ENCODE data around the gene EIF2B5. TPM values are rescaled to one million over a fixed set of nuclear protein-coding genes. Genes with fewer than 3 reads are reported as not detected.

The EIF2B5 gene
- total RNA-seq, 2 donors from 2014 or later, result 48.7 to 64.6 TPM

- peaks cover 20% of the 10 kb centered on the region for H3K4me1 Mint-ChIP-seq
- ATAC-seq (replicated peaks), result peak; percentile 28
- peak within 1 kb of the TSS; percentile 100 for H3K4me3 Mint-ChIP-seq
- H3K36me3 Mint-ChIP-seq (ENCODE audit: low read depth), result peaks cover 98% of the 10 kb centered on the region
- peak within 1 kb of the TSS; percentile 97 for H3K27ac Mint-ChIP-seq
- no peaks in the 10 kb centered on the region for H3K9me3 Mint-ChIP-seq
- no peaks in the 10 kb centered on the region for H3K27me3 Mint-ChIP-seq
These were observed 51.2 kb downstream of the EIF2B5 start, which contains the start of gene ABCF3 for GRCh38 chr3:184186184-184186901. TSS of gene ABCF3 (plus strand) at chr3:184186199. CDS start at chr3:184186208, 9 bp downstream.

- H3K27ac Mint-ChIP-seq, result peak overlapping the region; percentile 97
- H3K9me3 Mint-ChIP-seq, result no peaks in the 10 kb centered on the region
- no peak for ATAC-seq (replicated peaks)
- peaks cover 20% of the 10 kb centered on the region for H3K4me1 Mint-ChIP-seq
- H3K36me3 Mint-ChIP-seq (ENCODE audit: low read depth), result peaks cover 98% of the 10 kb centered on the region
- H3K27me3 Mint-ChIP-seq, result no peaks in the 10 kb centered on the region
- peak overlapping the region; percentile 100 for H3K4me3 Mint-ChIP-seq
These were observed 51.7 kb downstream of the EIF2B5 start for GRCh38 chr3:184186902-184187207.

GRCh38 chr3:184188080-184188479 lies 52.9 kb downstream of the EIF2B5 start:
- H3K36me3 Mint-ChIP-seq (ENCODE audit: low read depth), result peaks cover 98% of the 10 kb centered on the region
- ATAC-seq (replicated peaks), result no peak
- no peaks in the 10 kb centered on the region for H3K27me3 Mint-ChIP-seq
- H3K4me3 Mint-ChIP-seq, result peak overlapping the region; percentile 100
- peaks cover 20% of the 10 kb centered on the region for H3K4me1 Mint-ChIP-seq
- H3K27ac Mint-ChIP-seq, result no peak overlapping the region
- H3K9me3 Mint-ChIP-seq, result no peaks in the 10 kb centered on the region

- no peaks in the 10 kb centered on the region for H3K27me3 Mint-ChIP-seq
- peaks cover 98% of the 10 kb centered on the region for H3K36me3 Mint-ChIP-seq (ENCODE audit: low read depth)
- H3K27ac Mint-ChIP-seq, result no peak overlapping the region
- no peak overlapping the region for H3K4me3 Mint-ChIP-seq
- no peak for ATAC-seq (replicated peaks)
- no peaks in the 10 kb centered on the region for H3K9me3 Mint-ChIP-seq
- peaks cover 20% of the 10 kb centered on the region for H3K4me1 Mint-ChIP-seq
These were observed 54.3 kb downstream of the EIF2B5 start for GRCh38 chr3:184189421-184189820.

- ATAC-seq (replicated peaks), result no peak
- H3K9me3 Mint-ChIP-seq, result no peaks in the 10 kb centered on the region
- H3K36me3 Mint-ChIP-seq (ENCODE audit: low read depth), result peaks cover 79% of the 10 kb centered on the region
- no peak overlapping the region for H3K27ac Mint-ChIP-seq
- no peak overlapping the region for H3K4me3 Mint-ChIP-seq
- H3K27me3 Mint-ChIP-seq, result no peaks in the 10 kb centered on the region
- H3K4me1 Mint-ChIP-seq, result no peaks in the 10 kb centered on the region
These were observed 57.7 kb downstream of the EIF2B5 start for GRCh38 chr3:184192889-184193288.

- Mint-ChIP-seq H3K36me3 (ENCODE audit: low read depth) (peaks cover 68% of the 10 kb centered on the region), H3K27ac (no peak overlapping the region)
These were observed 58.9 kb downstream of the EIF2B5 start for GRCh38 chr3:184193991-184194539.

More at GRCh38 chr3:184193991-184194539, 58.9 kb downstream of the EIF2B5 start:
- no peak for ATAC-seq (replicated peaks)
- Mint-ChIP-seq H3K4me1 (no peaks in the 10 kb centered on the region), H3K4me3 (no peak overlapping the region), H3K27me3 (no peaks in the 10 kb centered on the region), H3K9me3 (no peaks in the 10 kb centered on the region)

Other genes with a start within 250 kb of the EIF2B5 start
- 10 to 100 TPM in 1 of 2 donors, 1 to 10 TPM in 1; 9.1 to 14.8 TPM for gene ABCC5, start 117.5 kb upstream of the EIF2B5 start, total RNA-seq
- not detected for gene HTR3D, start 103.6 kb upstream of the EIF2B5 start, total RNA-seq
- not detected for gene HTR3C, start 82.3 kb upstream of the EIF2B5 start, total RNA-seq
- not detected for gene HTR3E, start 38.3 kb upstream of the EIF2B5 start, total RNA-seq
- gene DVL3, start 20.0 kb downstream of the EIF2B5 start, total RNA-seq, result 10 to 100 TPM; 40.3 to 42.5 TPM
- 100 to 1,000 TPM; 206 to 244 TPM for gene AP2M1, start 39.5 kb downstream of the EIF2B5 start, total RNA-seq
- gene ABCF3, start 50.8 kb downstream of the EIF2B5 start, total RNA-seq, result 10 to 100 TPM; 75.5 to 93.5 TPM
- gene VWA5B2, start 94.2 kb downstream of the EIF2B5 start, total RNA-seq, result not detected
- gene ALG3, start 113.6 kb downstream of the EIF2B5 start, total RNA-seq, result 10 to 100 TPM; 33.4 to 49.9 TPM
- 10 to 100 TPM in 1 of 2 donors, 1 to 10 TPM in 1; 8.0 to 13.6 TPM for gene EEF1AKMT4, start 114.3 kb downstream of the EIF2B5 start, total RNA-seq
- gene CAMK2N2, start 126.2 kb downstream of the EIF2B5 start, total RNA-seq, result 1 to 10 TPM in 1 of 2 donors, under 1 TPM in 1; 0.64 to 1.2 TPM
- not detected for gene ECE2, start 140.7 kb downstream of the EIF2B5 start, total RNA-seq
- gene PSMD2, start 163.9 kb downstream of the EIF2B5 start, total RNA-seq, result 100 to 1,000 TPM; 143 to 311 TPM
- 100 to 1,000 TPM; 242 to 551 TPM for gene EIF4G1, start 179.2 kb downstream of the EIF2B5 start, total RNA-seq
- 1 to 10 TPM; 2.5 to 6.7 TPM for gene FAM131A, start 202.2 kb downstream of the EIF2B5 start, total RNA-seq
- gene CLCN2, start 226.2 kb downstream of the EIF2B5 start, total RNA-seq, result 10 to 100 TPM in 1 of 2 donors, 1 to 10 TPM in 1; 9.5 to 13.7 TPM
- 100 to 1,000 TPM; 156 to 183 TPM for gene POLR2H, start 226.4 kb downstream of the EIF2B5 start, total RNA-seq
- not detected for gene THPO, start 242.8 kb downstream of the EIF2B5 start, total RNA-seq
- under 1 TPM; 0.05 to 0.39 TPM for gene CHRD, start 244.7 kb downstream of the EIF2B5 start, total RNA-seq

Data from activated T-helper 17 cell treated with anti-CD3 and anti-CD28 coated beads, Interleukin-2, amount 50 U/mL, for 72 hours (primary cell).